GM11168 (cell line): ENCODE results near the gene NIN.

Experiments
- in situ Hi-C: fragments of 300-500 bp; cut with MboI; formaldehyde crosslinking; loops from one replicate; pipeline ENCODE4 v1.12.0; 2022; ENCODE audit warnings: low sequenced_read_pairs; ENCODE audit not compliant: unreplicated experiment

Gene NIN

DNA sequence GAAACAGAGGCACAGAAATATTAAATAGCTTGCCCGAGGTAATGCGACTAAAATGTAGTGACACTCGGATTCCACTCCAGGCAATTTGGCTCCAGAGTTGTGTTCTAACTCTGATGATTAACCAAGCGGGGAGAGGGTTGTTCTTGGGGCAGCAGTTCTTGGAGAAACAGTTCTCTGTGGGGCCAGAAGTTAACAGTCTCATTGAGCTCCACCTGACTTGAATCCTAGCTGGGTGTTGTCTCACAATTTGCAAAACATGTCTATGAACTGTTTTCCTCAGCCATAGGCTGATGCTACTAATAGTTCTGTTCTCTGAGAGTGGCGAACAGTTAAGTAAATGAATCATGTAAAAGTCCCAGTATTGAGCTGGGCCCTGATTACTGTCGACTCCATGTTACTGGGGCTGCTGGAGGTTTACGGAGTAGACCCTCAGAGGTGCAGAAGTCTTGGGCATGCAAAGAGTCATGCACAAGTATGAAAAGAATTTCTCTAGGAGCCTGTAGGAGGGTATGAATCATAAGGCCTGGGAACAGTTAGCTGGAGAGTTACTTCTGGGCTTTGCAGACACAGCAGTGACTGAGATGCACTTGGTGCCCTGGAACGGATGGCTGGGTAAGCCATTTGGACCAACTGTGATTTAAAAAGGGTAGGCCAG lies 15.4 kb upstream of the NIN start:
- in situ Hi-C loops: no loop called here

DNA sequence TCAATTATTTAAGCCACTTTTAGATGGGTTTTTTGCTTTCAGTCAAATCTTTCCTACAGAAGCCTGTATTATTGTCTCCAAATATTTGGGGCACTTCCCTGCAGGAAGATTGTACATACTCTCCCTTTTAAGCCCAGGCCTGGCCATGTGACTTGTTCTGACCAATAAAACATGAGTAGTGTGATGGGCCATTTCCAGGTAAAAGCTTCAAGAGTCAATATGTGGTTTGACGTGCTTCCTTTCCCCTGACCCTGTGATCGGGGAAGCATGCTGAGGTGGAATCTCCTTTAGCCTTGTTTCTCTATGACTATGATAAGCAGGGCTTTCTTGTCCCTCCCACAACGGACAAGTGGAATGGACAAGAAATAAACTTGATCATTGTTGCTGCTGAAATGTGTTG lies 14.2 kb upstream of the NIN start:
- in situ Hi-C loops: no loop called here

DNA sequence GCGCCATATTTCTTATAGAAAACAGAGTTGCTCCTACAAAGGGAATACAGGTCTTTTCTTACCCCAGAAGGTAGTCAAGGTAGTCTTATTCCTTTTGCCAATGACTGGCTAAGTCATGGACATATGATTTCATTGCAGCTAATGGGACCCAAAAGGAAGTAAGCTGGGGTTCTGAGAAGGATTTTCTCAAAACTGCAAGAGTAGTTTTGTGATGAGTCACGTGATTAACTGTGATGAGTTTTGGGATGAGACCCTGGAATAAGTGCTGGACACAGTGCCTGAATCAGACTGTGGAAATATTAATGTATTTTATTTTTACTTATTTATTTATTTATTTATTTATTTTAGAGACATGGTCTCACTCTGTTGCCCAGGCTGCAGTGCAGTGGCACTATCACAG lies 13.4 kb upstream of the NIN start:
- in situ Hi-C loops: no loop called here

DNA sequence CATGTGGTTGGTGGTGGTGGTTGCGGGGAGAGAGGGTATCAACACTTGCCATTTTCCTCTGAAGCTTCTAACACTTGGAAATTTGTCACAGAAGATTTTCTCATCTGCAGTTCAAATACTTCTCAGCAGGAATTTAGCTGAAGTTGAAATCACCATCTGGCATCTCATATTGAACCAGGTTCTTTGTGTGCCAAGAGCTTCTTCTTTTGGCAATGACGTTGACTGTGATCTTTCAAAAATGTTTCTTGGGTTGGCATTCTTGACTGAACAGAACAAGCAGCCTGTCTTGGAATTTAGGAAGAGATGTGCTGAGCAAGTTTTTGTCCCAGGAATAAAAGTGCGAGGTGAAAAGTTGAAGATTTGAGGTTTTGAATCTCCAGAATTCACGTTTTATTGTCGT lies 8.7 kb upstream of the NIN start:
- in situ Hi-C loops: no loop called here

DNA sequence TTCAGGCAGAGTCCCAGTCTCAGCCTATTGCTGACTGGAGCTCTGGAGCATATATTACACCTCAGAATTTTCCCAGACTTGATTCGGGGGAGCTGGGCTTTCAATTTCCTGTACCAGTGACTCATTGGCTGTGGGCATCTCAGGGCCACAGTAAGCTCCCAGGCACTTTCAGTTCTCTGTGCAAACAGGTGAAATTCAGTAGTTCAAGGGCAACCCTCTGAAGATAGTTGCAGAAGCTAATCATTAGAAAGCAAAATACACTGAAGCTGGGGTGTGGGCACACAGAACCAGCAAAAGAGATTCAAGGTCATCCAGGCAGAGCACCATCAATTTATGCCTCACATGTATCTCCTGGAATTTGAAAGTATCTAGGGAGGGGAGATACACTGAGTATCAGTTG lies 8.1 kb upstream of the NIN start:
- in situ Hi-C loops: no loop called here

DNA sequence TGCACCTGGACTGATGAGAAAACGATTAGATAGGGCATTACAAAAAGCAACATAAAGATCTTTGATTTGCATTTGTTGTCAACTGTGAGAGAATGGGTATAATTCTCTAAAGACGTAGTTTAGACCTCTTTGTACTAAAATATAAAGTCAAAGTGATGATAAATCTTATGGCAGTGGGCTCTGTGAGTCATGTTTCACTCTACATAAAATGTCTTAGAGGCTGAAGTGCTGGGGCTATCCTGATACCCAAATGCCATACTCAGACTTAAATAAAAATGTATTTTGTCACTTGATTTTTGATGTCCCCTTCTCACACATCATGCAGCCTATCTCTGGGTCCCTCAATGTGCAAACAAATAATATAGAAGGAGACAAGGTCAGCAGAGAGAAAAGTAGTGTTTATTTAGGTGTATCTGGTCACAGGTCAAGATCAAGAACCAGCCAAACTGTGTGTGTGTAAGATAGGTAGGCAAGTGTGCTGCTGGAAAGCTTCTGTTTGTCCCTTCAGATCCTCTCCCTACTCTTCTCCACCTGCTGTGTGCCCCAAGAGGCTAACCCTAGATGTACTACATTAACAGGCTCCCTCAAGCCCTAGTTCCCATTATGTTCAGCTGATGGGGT lies 7.0 kb upstream of the NIN start:
- in situ Hi-C loops: no loop called here

DNA sequence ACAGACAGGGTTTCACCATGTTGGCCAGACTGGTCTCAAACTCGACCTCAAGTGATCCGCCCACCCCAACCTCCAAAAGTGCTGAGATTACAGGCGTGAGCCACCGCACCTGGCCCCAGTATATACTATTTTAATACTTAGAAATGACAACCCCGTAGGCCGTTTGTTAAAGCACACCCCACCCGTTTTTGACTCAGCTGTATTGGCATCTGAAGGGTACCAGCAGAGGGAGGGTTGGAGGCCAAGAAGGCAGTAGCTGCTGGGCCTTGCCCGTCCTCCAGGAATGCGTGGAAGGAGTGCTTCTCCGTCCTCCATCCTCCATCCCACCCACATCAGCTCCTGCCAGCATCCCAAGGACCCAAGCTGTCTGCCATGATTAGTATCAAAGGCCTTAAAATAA lies 6.3 kb upstream of the NIN start:
- in situ Hi-C loops: no loop called here

DNA sequence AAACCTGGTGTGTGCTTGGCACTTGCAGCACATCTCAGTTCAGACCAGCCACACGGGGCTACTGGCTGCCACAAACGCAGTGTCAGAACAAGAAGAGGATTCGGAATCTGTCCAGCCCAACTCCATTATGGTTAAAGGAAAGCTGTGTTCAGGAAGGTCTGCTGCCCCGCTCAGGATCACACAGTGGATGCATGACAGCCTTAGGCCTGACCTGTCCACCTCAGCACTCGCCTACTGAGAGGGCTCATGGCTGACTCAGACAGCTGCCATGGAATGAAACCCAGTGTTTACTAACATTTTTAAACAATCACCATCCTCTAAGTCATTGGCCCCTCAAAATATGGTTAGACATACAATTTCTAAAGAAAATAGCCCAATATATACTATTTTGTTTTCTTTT lies 5.6 kb upstream of the NIN start:
- in situ Hi-C loops: no loop called here

DNA sequence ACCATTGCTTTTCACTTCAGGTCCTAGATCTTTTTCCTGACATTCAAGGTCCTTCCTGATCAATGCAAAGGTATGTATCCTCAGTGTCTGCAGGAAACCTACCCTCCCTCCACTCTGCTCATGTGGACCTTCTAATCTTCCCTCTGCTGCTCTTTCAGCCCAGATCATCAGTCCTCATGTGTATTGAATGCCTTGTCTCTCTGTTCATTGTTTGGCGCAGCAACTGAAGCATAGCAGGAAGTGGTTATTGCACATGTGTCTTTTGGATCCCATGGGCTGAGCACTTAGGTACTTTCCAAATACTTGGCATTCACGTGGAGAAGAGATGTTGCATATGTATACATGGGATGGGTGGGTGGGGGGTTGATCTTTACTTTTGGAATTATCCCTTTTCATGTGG lies 4.3 kb upstream of the NIN start:
- in situ Hi-C loops: no loop called here

DNA sequence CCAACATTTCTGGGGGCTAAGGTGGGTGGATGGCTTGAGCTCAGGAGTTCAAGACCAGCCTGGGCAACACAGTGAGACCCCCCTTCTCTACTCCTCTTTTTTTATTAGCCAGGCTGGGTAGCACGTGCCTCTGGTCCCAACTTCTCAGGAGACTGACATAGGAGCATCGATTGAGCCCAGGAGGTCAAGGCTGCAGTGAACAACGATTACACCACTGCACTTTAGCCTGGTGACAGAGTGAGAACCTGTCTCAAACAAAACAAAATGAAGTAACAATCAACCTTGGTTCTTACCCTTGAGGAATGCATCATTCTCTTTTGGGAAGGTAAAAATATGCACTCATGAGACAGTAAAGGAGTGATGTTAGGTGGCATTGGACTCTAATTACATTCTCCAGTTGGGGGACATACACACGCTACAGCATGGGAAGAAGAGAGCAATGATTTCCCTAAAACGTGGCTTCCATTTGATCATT lies 3.9 kb upstream of the NIN start:
- in situ Hi-C loops: no loop called here

DNA sequence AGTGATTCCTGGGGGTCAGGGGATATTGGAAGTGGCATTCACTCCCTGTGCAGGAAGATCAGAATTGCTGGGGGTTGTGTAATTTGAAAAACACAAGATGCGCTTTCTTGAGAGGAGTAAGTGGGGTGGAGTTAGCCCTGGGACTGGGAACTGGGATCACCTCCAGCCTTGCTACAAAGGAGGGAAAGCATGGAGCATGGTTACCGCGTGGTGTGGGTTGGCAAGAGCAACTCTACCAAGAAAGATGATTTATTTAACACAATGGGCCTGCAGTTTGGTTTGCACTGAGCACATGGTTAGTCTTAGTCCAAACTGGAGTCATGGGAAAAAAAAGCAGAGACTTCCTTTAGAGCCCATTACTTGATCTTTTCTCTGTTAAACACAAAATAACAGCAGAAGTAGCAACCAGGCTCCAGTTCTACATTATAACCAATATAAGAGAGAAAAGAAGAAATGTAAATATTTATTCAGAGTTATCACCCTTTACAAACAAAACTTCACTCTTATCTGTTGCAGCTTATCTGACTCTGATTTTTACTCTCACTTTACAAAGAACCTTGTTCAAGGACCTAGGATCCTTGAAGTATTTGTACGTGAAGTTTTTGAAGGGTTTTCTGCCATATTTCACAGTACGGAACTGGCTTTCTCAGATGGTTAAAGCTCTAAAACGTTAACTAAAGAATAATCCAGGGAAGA lies 2.1 kb upstream of the NIN start:
- in situ Hi-C loops: no loop called here

DNA sequence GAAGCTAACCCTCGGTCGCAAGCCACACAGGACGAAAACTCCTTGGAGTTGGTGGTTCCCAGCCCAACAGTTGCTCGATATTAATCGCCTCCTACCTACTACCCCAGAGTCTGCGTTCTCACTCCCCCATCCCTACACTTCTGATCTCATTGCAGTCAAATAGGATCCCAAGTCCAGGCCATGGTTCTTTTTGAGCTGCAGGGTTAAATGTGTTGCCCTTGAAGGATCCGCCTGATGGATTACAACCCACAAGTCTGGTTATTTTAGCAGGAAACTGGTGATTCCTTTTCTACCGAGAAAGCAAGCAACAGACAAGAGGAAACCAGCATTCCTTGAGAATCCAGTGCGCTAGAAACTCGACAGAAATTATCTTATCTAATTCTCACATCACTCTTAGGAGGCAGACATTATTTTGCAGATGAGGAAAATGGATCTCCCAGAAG lies 785 bp upstream of the NIN start:
- in situ Hi-C loops: no loop called here

DNA sequence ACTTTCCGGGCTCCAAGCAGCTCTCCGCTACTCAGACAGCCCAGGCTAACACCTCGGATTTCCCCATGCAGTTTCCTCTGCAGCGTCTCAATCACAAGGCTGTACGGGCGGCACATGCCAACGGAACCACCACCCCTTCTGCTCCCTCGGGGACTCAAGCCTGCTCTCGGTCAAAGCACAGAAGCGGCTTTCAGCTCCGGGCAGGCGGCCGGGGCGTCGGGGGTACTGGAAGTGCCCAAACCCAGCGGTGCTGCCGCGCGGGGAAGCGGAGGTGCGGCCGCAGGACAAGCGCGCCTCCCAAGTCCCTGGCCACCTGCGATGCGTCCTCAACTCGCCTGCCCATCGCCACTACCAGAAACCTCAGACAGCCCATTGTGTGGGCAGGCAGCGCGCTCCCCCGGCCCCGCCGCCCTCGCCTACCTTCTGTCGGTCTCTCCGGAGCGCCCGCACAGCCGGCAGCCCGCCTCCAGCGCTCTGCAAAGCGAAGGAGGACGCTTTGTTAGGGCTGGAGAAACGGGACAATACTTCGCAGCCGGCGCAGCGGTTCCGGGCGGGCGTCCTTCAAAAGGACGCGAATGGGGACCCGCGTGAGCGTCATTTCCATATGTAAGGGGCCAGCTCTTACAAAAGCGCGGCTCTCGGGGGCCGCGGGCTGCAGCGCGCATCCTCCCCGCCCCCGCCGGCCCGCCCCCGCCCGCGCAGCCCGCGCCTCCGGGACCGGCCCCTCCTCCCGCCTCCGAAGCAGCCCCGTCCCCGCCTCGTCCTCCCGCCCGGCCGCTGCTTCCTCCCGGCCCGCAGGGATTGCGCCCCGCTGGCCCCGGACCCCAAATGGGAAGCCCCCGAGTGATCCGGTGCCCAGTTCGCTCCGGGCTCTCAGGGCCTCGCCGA lies 674 bp downstream of the NIN start:
- in situ Hi-C loops: no loop called here

DNA sequence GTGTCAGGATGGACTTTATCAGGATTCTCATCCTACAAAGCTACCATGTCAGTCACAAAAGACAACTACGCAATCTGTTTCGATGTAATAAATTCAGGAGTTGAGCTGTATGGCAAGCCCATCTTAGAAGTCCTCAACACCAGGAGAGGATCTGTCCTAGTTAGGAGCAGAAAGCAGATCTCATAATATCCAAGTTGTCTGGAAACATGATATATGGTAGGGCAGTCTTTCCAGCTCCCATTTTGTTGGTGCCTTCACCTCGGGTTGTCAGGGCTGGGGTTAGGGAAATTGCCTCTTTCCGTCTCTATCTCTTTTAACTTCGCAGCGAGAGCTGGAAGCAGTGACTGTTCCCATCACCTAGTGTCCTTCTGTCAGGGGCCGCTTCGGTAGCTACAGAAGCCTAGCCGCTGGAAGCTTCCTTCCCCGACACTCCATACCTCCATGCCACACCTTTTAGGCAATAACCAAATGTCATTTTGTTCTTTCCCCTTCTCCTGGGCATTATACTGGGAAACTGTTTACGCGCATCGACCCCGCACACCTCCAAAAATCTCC lies 1.4 kb downstream of the NIN start:
- in situ Hi-C loops: no loop called here

DNA sequence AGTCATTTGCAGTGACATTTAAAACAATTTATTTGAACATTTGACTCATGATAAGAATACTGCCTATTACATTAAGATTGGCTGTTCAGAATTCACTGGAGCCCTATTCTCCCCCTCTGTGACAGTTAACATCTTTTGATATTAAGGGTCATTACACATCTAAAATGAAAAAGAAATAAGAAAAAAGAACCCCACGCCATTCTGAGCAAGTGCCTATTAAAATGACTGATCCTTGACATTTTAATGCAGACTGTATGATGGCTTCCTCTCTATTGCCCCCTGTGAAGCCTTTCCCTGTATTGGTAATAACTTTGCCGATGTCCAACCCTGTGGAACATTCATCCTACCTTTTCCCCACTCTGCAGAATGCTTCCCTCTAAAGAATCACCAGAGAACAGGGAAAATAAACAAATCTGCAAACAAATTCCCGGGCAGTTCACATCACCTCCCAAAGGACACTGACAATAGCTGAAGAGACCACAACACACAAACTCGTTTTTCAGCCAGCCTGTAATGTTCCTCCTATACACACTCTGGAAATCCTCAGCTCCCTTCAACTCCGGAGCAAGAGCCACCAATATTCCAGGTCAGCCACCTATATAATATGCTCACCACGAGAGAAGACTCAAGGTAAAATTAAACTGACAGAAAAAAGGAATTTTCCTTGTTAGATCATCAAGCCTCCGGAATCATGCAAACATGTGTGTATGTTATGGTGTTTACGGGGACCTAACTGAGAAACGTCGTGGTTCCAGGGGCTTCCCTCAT lies 2.1 kb downstream of the NIN start:
- in situ Hi-C loops: no loop called here

DNA sequence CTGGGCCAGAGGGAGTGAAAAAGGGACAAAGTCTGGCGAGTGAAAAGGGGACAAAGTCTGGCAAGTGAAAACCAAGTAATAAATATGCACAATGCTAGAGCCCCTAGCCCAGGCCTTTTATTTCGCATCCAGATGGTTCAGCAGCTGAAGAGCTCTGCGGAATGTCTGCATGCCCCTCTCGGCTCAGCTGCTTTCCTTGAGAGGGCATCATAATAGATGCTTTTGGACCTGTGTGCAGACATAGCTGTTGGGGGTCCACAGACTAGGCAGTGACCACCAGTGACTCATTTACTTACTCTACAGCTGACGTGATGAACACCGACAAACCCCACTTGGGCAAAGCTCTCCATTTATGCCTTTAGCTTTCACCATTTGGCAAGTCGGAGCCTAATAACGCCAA lies 4.3 kb downstream of the NIN start:
- in situ Hi-C loops: no loop called here

DNA sequence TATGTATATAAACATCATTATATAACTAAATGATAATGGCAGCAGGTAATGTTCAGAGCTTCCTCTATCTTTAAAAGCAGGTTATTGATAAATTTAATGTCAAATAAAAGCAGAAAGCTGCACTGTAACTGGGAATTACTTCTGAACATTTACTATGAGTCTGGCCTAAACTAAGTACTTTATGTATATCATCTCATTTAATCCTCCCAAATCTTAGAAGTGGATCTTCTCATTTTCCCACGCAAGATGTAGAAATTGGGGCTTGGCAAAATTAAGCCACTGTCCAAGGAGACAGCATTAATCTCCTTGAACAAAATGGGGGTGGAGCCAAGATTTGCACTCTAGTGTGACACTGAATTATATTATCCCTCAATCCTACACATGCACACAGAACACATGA lies 5.7 kb downstream of the NIN start:
- in situ Hi-C loops: no loop called here

DNA sequence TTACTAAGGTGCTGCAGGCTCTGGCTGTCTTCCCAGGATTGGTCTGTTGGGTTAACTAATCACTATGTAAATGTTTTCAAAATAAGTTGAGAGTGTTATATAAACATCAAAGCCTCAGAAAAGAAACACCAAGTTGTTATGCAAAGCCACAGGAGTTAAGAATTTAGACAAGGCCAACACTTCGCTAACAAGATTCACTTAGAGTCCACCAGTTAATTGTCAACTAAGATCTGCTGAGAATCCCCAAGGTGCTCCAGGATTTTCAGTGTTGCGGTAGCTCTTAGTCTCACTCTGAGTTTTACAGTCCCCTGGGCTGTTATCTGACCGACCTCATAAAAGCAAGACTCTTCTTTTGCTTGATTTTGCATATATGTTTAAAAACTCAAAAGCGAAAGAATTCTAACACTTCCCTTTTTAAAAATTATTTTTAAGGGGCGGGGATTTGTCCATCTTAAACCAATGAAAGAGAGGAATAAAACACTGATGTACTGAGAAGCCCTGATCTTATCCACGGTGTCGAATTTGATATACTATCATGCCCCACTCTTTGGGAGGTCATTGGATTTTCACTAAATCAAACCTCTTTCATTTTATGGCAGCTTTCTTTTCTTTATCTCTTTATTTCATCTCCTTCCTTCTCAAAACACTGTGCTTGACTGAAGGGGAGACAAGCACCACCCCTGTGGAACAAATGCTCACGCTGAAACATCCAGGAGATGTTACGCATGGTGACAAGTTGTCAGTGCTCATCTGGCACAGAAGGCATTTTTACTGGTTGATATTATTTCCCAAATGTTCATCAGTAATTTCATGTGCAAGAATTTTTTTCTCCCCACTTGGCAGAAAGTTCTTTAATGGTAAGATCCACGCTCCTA lies 7.0 kb downstream of the NIN start:
- in situ Hi-C loops: no loop called here
